ENCODE data around the gene LAMA1. TPM values are rescaled to one million over a fixed set of nuclear protein-coding genes. Genes with fewer than 3 reads are reported as not detected.

The LAMA1 gene
- total and polyA plus RNA-seq, 2 of the 8 experiments (the other 6 are each of a cell fraction or from before 2014, with no cell fraction given), result 30.4 to 48.7 TPM

DNA sequence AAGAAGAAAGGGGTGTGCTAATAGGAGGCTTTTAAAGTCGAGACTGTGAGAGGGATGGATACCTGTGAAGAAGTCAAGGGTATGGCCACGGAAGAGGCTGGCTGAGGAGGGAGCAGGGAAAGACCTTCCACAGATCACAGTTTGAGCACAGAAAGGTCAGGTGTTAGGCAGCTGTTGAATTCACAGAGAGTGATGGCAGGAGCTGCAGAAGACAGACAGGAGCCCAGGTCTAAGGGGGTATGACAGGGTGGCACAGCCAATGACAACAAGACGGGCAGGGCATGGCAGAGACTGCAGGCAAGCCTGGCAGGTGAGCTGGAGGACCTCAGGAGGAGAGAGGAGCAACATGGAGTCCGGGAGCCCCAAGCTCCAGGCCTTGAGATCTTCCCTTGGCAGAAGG lies 163.1 kb downstream of the LAMA1 start:
- FAIRE-seq, result no peak
- ChIA-PET CTCF (ENCODE audit: partially characterized antibody) (interaction anchor here (0.6 to 1.1 kb wide), 3 partner anchors 68 to 621 kb away, joined by 3 read pairs; no protein-coding TSS in a partner anchor), POLR2A (ENCODE audit: partially characterized antibody) (no interaction called here)

More for the DNA sequence above, 163.1 kb downstream of the LAMA1 start:
- Histone ChIP-seq H3K56ac (replicated peaks; ENCODE audit: insufficient read length, low read depth, low read length) (no peak overlapping the region), H2BK12ac (ENCODE audit: low read depth, low read length) (no peak overlapping the region), H3K18ac (ENCODE audit: extremely low read depth, low read length) (no peak overlapping the region), H3K9me3 (ENCODE audit: insufficient read depth in 2 of 2, low read depth in 1 of 2, low read length in 1 of 2) (no peaks in the 10 kb centered on the region), H3K4ac (replicated peaks; ENCODE audit: insufficient read length, low read depth, low read length) (no peak overlapping the region), H3K23me2 (ENCODE audit: low read depth, low read length) (0 out of 2 replicates have a peak, but pooled peaks cover 1% of the 10 kb centered on the region), H3K27me3 (replicated peaks in 1 of 4; ENCODE audit: control insufficient read depth in 3 of 4, extremely low read depth in 1 of 4, insufficient read depth in 3 of 4, low read length in 3 of 4) (no peaks in the 10 kb centered on the region), H2AK5ac (ENCODE audit: low read depth, low read length) (no peak overlapping the region), H4K8ac (ENCODE audit: extremely low read depth, insufficient read depth, low read length) (no peak overlapping the region), H3K4me3 (ENCODE audit: extremely low read depth in 1 of 4, insufficient read depth in 2 of 4, low read depth in 3 of 4, low read length in 4 of 4) (no peak overlapping the region), H2BK120ac (replicated peaks; ENCODE audit: low read depth, low read length) (no peak overlapping the region), H3K14ac (ENCODE audit: insufficient read length) (no peak overlapping the region), H3K4me1 (replicated peaks in 1 of 4; ENCODE audit: control insufficient read depth in 3 of 4, insufficient read depth in 4 of 4, low read length in 3 of 4) (no peaks in the 10 kb centered on the region), H2AFZ (ENCODE audit: low read length) (no peak overlapping the region), H3K79me1 (ENCODE audit: low read depth, low read length) (no peaks in the 10 kb centered on the region), H3K27ac (ENCODE audit: low read depth, low read length) (no peak overlapping the region), H3K4me2 (ENCODE audit: insufficient read depth in 1 of 2, low read depth in 2 of 2, low read length in 2 of 2) (no peak overlapping the region), H4K5ac (ENCODE audit: insufficient read length, low read depth, low read length) (no peak overlapping the region), H3K36me3 (ENCODE audit: control insufficient read depth in 2 of 4, insufficient read depth in 4 of 4, low read length in 3 of 4) (peaks cover 7 to 34% (median 18%) of the 10 kb centered on the region in 4 experiments; a peak in 7 of 8 replicates), H2BK5ac (ENCODE audit: low read depth, low read length) (no peak overlapping the region), H3K23ac (ENCODE audit: insufficient read length) (no peak overlapping the region), H2BK15ac (ENCODE audit: low read length) (no peak overlapping the region), H4K20me1 (replicated peaks in 1 of 2; ENCODE audit: control insufficient read depth in 1 of 2, insufficient read depth in 2 of 2, low read length in 2 of 2) (peaks cover 0 to 2% of the 10 kb centered on the region in 2 experiments), H3K79me2 (ENCODE audit: control insufficient read depth in 1 of 2, insufficient read depth in 2 of 2, low read length in 2 of 2) (no peaks in the 10 kb centered on the region), H3K9ac (replicated peaks in 1 of 4; ENCODE audit: extremely low read depth in 1 of 4, low read depth in 3 of 4, low read length in 3 of 4) (no peak overlapping the region), H2BK20ac (ENCODE audit: low read length) (no peak overlapping the region), H4K91ac (replicated peaks; ENCODE audit: insufficient read length, low read length) (no peak overlapping the region)
- TF ChIP-seq JUND (IDR thresholded peaks at IDR 0.05; ENCODE audit: low read length) (no peak), SP2 (IDR thresholded peaks at IDR 0.05; ENCODE audit: low read length) (no peak), BACH1 (IDR thresholded peaks at IDR 0.05; ENCODE audit: low read length) (no peak), FOSL1 (IDR thresholded peaks at IDR 0.05; ENCODE audit: insufficient read depth, low read depth, low read length) (no peak), BRCA1 (IDR thresholded peaks at IDR 0.05; ENCODE audit: low read depth, low read length) (no peak), RAD21 (IDR thresholded peaks at IDR 0.05 in 1 of 2, conservative IDR thresholded peaks at IDR 0.05 in 1 of 2; ENCODE audit: low read depth in 2 of 2, low read length in 2 of 2) (no peak), KDM5A (IDR thresholded peaks at IDR 0.05; ENCODE audit: low read length) (no peak), SRF (IDR thresholded peaks at IDR 0.05; ENCODE audit: low read depth, low read length) (no peak), JUN (IDR thresholded peaks at IDR 0.05; ENCODE audit: low read depth, low read length) (no peak)
- 85% methylated on average over 4 of the region's 4 CpGs; no CpG with 5 or more reads in 1 of the 2 experiments for WGBS, 2 experiments (ENCODE audit: extremely low coverage in 1 of 2, insufficient coverage in 1 of 2, insufficient read length in 1 of 2, insufficient replicate concordance in 2 of 2, low coverage in 1 of 2, low lambda C conversion rate in 2 of 2, missing lambda C conversion rate in 1 of 2)
- no peak for DNase-seq (ENCODE audit: low read depth in 1 of 2, low spot score in 2 of 2)

Data from H1 (cell line).